Renal cortex interstitium (tissue), 11 donors: ENCODE results near the gene TK2. TPM values are rescaled to one million over a fixed set of nuclear protein-coding genes. Genes with fewer than 3 reads are reported as not detected.

Source experiments
- DNase-seq, 11 donors: peaks; one replicate each; pipeline ENCODE4 v3.0.0-alpha.2; 2013; ENCODE audit warnings: low read depth in 9 of 11, low spot score in 4 of 11; ENCODE audit errors: extremely low read depth in 1 of 11
- polyA plus RNA-seq, 3 donors: library from polyadenylated mRNA; unstranded; fragments of 120-200 nt; gene quantifications; one replicate each; pipeline ENCODE4 v1.2.1, GENCODE V29; 2013; ENCODE audit not compliant: insufficient read length in 3 of 3

TK2 gene
- polyA plus RNA-seq, 3 donors, result 30.9 to 46.3 (median 38.1) TPM

DNA sequence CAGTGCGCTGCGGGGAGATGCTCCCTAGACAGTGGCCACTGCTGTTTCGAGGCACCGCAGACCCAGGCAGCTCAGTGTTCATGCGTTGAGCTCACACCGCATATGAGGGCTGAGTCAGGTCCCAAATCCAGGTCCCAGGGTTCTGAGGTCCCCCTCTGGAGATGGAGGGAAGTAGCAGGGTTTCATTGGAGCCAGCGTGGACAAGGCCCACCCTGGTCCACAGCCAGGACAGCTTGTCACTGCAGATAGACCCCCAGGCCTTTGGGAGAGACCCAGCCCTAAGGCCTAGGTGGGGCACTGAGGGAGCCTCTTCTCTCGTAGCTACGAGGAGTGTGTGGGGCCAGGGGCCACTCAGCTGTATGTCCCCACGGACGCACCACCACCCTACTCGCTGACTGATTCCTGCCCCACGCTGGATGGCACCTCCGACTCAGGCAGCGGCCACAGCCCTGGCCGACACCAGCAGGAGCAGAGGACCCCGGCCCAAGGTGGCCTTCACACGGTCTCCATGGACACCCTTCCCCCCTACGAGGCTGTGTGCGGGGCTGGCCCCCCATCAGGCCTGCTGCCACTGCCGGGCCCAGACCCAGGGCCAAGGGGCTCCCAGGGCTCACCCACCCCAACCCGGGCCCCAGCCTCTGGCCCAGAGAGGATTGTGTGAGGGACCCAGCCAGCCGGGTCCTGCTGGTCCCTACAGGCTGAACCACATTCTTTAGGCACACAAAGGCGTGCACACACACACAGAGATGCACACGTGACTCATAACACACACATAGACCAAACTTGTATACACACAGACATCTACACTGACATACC, 69.4 kb downstream of the TK2 start:
- DNase-seq, result no peak

DNA sequence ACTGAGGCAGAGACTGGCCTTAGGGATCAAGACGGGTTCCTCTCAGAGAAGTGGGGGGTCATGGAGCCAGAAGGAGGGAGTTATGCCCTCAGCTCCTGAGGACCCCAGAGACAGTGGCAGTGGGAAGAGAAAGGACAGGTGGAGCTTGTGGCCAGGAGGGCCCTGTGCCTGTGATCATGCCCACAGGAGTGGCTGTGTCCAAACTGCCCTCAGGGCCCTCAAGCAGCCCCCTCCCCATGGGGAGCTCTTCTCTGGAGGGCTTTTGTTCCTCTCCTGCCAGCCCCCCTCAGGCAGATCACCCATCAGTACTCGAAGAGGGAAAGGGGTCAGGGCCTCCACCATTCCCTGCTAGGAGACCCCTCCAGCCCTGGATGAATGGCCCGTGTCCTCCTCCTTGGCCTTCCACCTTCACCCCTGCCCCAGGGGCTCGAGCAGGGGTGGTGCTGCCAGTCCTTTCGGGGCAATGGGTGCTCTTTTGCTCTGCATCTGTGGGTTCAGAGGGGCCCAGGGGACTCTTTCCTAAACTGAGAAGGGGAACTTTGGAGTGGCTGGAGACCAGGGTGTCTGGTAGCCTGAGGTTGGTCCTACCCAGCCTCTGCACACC, 70.2 kb downstream of the TK2 start:
- no peak for DNase-seq

DNA sequence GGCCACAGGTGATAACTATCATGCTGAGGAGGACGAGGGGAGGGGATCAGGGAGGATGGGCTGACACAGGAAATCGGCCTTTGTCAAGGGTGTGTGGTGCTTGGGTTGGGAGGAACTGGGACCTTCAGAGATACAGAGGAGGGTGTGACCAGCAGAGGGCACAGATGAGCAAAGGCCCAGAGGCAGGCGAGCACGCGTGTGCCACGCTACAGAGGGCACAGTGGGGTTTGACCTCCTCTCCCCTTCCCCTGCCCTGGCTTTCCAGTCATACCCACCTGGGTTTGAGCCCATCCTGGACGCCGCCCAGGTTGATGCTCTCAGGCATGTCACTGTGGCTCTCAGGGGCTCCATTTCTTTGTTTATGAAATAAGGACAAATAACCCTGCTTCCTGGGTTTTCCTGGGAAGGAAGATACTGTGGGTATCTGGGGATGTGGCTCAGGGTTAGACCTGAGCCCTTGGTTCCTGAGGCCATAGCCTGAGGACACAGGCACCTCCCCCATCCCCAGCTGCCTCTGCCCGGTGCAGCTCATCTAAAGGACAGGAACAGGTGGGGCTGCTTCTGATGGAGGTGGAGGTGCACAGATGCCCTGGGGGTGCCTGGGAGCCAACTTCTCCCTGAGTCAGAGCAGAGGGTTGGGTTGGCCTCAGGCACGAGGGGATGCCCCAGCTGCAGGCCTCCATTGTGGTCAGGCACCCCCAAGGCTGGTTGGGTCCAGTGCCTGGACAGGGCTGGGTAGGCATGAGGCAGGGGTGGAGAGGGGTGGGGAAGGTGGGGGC, 71.0 kb downstream of the TK2 start:
- peak in 1 of 11 donors; percentile 24 for DNase-seq

GRCh38 chr16:66477028-66477515, 72.8 kb downstream of the TK2 start:
- no peak for DNase-seq

DNA sequence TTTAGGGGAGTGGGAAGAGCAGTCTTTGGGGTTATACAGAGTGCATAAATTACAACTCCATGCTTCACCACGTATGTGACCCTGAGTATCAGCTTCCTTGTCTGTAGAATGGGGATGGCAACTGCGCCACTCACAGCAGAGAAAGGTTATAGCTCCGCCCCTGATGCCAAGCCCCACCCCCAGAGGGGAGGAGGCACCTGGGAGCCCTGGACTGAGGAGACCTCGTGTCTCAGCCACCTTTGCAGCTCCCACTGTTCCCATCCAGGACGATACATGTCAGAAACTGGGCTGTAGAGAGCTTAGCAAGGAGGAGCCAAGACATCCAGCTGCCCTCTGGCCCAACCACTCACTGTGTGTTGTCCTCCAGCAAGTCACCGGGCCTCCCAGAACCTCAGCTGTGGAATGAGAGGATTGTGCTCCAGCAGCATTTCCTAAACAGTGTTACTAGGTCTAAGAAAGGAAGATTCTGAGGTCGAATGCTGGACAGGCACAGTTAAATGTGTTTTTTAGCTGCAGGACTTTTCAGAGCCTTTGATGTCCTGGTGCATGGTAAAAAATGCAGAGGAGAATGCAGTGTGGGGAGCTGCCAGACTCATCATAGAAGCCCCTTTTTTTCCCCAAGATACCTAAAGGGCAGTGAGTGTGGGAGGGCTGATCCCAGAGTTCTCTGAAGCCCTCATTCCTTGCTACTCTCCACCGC, 73.4 kb downstream of the TK2 start:
- no peak for DNase-seq

- DNase-seq, result no peak
Measured at GRCh38 chr16:66475232-66475631, 74.7 kb downstream of the TK2 start.

DNA sequence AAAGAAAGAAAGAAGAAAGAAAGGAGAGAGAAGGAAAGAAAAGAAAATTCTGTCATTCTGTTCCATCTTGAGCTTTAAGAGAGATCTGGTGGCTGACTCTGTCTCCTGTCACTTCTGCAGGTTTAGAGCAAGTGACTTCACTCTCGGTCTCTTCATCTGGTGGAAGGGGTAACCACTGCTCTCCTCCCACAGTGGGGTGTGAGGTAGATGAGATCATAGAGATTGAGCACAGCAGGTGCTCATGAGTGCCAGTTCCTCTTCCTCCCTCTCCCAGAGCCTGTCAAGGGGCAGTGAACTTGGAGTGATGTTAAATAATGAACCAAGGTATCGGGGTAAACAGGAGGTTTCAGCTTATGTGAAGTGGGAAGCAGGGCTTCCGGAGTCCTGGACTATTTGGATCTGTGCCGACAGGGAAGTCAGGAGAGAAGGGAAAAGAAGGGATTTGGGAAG, 75.1 kb downstream of the TK2 start:
- DNase-seq, result no peak

GRCh38 chr16:66473654-66474519, 76.0 kb downstream of the TK2 start:
- no peak for DNase-seq

- no peak for DNase-seq
Measured at GRCh38 chr16:66473051-66473571, 76.8 kb downstream of the TK2 start.

- DNase-seq, result no peak
Measured at GRCh38 chr16:66471716-66472393, 78.1 kb downstream of the TK2 start.

DNA sequence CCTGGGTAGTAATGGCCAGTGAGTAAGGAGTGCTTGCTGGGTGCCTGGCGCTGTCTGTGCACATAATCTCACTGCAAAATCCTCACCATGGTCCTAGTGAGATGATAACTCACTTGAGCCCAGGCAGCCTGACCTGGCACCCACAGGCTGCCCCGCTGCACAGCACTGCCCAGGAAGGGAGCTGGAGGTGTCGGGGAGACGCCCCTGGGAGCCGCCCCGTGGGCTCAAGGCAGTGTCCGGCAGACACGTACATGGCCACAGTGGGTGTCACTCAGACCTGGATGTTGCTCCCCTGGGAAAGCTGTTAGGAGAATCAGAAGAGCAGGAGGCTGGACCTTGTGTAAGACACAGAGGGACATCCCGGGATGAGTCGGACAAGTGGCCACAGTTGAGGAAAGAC, 78.7 kb downstream of the TK2 start:
- DNase-seq, result no peak

GRCh38 chr16:66470556-66470955, 79.4 kb downstream of the TK2 start:
- DNase-seq, result no peak

DNA sequence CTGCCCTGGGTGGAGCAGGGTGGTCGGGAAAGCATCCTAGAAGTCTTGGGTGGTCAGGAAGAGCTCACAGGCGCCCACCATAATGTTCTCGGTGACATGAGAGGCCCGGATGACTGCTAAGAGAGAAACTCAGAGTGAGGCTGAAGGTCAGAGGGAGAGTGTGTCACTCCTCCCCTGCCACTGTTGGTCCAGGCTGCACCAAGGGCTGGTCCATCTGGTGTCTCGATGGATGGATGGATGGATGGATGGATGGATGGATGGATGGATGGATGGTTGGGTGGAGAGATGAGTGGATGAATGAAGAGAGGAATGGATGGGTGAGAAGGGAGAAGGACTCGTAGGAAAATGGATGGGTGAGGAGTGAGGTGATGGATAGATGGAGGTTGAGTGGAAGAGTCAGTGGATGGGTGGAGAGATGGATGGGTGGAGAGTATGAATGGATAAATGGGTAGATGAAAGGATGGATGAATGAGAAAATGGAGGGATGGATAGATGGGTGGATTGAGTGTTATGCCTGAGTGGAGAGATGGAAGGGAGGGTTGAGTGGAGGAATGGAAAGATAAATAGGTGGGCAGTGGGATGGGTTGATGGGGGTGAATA, 79.9 kb downstream of the TK2 start:
- no peak for DNase-seq

GRCh38 chr16:66469291-66469946, 80.5 kb downstream of the TK2 start:
- no peak for DNase-seq

GRCh38 chr16:66468321-66468965, 81.5 kb downstream of the TK2 start:
- no peak for DNase-seq

DNA sequence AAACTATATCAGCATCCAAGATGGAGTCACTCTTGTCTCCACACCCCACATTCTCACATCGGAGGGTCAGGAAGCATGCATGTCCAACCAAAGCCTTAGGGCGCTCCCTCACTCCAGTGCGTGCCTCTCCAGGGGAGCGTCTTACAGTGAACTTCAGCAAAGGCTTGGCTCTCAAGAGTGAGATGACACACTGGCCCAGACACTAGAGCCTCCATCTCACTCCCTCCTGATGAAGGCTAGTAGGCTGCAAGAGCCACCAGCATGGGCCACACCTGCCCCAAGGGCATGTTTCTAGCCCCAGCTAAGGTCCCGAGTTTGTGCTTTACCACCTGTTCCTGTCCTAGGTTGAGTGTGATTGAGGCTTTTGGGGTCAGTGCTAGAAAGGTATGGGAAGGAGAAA, 82.3 kb downstream of the TK2 start:
- DNase-seq, result no peak
